CD4-positive, alpha-beta T cell treated with Interleukin-17A for 4 hours (primary cell): Measurements from ENCODE around the gene YPEL4.

ENCODE experiments used
- DNase-seq: peaks from one replicate; pipeline ENCODE4 v3.0.0-alpha.2; 2020; ENCODE audit warnings: mixed read lengths

Gene YPEL4

DNA sequence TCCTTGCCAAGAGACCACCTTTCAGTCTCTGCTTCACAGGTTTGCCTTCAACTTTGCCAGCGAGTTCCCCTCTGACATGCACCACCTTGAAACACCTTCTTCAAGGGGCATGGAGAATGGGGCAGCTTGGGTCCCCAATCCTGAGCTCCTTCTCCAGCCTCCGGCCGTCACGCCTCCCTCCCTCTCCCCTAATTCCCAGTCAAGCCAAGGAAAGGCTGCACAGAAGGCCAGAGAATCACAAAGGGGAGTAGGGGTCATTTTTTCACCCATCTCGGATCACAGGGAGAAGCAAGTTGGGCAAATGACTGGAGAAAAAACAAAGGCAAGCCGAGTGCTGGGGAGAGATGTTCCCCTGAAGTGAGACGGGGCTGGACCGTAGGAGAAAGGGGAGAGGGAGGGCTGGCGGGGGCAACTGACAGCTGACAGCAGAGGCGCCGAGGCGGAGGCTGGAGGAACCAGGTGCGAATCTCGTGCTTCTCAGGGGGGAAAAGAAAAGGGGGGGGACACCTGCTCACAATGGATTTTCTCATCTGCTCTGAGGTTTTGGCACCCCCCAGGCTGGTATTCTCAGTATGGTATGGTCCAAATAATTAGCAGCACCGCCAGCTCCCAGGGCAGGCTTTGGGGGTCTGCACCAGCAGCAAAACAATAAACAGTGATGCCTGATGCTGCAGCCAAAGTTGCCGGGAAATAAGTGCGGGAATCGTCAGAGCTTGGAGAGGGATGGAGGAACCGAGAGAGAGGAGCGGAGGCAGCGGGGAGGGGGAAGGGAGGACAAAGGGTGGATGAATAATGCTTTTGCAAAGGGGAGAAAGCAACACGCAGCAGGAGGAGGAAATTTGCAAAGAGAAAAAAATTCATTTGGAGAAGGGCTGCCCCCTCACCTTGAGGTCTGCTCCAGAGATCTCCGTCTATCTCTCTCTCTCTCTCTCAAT is 644 bp downstream of the YPEL4 start:
- DNase-seq, result peak; percentile 50

DNA sequence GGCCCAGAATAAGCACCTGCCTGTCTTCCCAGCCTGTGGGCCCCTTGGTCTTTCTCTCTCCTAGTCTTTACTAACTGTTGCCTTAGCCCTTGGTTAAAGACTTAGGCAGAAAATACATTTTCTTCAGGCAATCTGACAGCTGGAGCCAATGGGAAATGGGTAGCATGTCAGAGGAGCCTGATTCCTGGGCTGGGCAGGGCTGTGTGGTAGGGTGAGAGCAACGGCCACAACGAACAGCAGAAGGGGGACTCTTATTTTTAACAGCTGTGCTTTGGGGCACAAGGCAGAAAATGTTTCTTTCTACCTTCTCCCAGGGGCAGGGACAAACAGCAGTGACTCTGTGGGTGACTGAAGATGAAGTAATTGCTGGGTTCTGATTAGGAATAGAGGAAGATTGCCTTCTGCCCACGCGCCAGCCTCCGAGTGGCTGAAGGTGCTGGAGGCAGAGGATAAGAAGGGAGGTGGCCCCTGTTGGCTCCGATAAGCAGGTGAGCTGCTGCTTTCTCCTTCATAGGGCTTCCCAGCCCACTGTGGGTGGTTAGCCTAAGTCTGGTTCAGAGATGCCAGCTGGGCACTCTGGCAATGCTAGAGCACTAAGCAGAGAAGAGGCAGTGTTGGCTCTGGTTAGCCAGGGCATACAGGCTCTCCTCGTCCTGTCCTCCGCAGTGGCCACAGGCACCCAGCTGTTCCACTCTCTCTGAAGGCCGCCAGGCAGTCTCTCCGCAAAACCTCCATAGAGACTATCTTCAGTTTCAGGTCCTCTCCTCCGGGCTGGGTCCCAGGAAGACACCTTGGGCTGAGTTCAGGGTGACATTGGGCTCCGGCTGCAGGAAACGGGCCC is 1.5 kb downstream of the YPEL4 start:
- DNase-seq, result no peak

DNA sequence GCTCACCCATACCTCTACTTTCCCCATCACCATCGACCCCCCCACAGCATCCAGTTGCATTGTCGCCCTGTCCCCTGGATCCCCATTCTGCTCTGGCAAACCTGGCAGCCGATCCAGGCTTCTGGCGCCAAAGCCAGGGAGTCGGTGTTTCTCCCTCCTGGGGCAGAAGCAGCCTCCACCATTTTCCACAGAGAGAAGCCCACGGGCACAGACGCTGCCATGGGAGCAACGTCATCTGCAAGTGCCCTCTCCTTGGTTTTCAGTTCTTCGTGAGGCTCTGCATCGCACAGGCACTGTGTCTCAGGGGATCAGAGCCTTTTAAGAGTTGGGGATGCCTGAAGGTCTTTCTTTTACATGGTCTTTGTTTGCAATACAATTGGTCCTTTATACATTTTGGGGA is 2.3 kb downstream of the YPEL4 start:
- no peak for DNase-seq

- no peak for DNase-seq
Observed at GRCh38 chr11:57646799-57647303, 2.9 kb downstream of the YPEL4 start.

DNA sequence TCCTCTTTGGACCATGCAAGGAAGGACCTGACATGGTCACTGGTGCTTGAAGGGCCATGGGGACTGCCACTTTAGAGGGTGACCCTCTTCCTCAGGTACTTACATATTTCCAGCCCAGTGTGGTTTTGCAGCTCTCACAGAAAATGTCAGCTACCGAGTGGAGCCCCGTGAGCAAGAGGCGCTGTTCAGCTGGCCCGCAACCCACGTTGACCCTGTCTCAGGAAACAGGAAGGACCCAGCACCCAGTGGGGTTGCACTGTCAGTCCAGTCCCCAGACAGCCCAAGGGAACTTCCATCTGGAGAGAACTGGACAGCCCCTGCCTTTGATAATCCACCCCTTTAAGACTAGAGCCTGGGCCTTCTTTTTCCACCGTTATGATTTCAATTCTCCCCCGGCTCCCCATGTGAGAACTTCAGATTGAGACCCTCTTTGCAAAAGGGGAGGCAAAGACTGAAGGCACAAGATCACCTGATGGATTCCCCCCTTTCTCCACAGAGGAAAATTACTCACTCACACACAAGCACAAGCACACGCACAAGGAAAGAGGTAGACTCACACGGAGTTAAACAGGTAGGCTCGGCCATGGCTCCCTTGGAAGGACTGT is 3.4 kb downstream of the YPEL4 start:
- DNase-seq, result no peak

GRCh38 chr11:57645689-57646085 is 4.0 kb downstream of the YPEL4 start:
- no peak for DNase-seq

- peak; percentile 89 for DNase-seq
Observed at GRCh38 chr11:57644748-57645688, 4.7 kb downstream of the YPEL4 start.

GRCh38 chr11:57643802-57644201 is 5.9 kb downstream of the YPEL4 start:
- no peak for DNase-seq

- peak; percentile 37 for DNase-seq
Observed at GRCh38 chr11:57641011-57641807, 8.5 kb downstream of the YPEL4 start.

- no peak for DNase-seq
Observed at GRCh38 chr11:57640068-57640800, 9.5 kb downstream of the YPEL4 start.

- DNase-seq, result peak; percentile 40
Observed at GRCh38 chr11:57639321-57640067, 10.2 kb downstream of the YPEL4 start.

DNA sequence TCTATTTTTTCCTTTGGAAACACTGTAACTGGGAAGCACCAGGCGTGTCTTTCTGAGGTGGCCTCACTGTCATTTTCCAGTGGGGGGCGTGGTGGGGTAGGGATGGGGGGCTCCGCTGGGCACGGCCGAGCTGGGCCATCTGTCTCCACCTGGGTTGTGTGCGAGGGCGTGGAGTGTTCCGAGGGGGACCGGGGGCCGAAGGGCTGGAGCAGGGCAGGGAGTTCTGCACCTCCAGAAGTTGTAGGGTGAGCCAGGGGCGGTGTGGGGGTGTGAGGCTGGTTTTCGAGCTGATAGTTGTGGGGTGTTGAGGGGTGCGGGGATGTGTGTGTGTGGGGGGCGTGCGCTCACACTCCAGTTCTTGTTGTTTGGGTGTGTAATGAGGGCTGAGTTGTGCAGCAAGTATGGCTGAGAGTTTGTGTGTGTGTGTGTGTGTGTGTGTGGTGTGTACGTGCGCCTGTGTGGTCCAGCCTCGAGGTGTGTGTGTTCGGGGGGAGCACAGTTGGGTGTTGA is 10.8 kb downstream of the YPEL4 start:
- peak; percentile 34 for DNase-seq

DNA sequence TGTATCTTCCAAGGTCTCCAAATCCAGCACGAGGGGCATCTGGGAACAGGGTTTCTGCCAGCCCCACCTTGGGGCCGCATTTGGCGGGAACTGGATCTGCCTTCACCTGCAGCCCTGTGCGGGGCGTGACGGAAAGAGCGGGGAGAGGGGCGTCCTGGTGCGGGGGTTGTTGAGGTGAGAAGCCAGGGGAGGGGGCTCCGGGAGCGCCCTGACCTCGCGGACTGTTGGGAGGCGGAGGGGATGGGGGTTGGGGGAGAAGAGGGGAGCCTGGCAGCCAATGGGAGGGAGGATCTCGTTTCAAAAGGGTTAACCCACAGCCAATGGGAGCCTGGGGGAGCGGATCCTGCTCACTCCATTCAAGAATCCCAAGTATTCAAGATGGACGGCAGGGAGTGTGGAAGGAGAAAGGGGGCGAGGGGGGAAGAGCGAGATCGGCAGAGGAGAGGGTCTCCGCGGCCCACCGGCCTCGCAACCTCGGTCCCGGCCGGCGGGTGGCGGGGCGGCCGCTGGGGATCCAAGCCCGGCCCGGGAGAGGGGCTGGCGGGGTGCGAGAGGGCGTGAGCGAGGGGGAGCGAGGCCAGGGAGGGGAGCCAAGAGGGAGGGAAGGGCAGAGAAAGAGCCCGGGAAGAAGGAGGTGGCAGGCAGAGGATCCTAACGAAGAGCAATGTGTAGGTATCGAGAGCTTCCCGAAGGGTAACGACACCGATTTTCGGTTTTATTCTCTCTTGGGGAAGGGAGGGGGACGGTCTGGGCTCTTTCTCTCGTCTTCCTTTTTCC is 11.5 kb downstream of the YPEL4 start:
- no peak for DNase-seq

GRCh38 chr11:57637626-57638004 is 12.1 kb downstream of the YPEL4 start:
- DNase-seq, result no peak

- DNase-seq, result no peak
Observed at GRCh38 chr11:57635246-57635645, 14.5 kb downstream of the YPEL4 start.

DNA sequence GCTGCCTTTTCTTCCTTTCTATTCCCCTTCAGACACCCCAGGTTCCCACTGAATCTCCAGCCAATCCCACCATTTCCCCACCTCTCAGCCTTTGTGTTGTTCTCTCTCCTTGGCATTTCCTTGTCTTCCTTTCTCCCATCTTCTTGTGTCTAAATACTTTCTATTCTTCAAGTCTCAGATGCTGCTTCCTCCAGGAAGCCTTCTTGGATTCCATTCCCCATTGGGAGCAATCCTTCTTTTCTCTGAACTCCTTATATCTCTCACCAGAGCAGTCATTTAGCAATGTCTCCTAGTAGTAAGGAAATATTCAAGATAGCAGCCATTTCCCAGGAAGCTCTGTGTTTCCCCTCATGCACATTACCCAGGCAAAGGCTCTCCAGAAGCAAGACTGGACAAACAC is 15.4 kb downstream of the YPEL4 start:
- no peak for DNase-seq

GRCh38 chr11:57633394-57634070 is 16.2 kb downstream of the YPEL4 start:
- no peak for DNase-seq

DNA sequence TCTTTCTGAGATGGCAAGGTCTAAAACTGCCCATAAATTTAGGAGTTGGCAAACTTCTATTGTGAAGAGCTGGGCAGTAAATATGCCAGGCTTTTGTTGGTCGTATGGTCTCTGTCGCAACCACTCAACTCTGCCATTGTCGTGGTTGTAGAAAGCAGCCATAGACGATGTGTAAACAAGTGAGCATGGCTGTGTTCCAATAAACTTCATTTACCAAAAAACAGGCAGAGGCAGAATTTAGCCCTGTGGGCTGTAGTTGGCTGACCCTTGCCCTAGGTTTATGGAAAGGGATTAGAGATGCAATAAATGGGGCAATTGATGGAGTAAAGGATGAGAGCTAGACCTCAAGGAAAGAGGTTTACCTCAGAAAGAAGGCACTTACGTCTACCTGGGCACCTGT is 17.6 kb downstream of the YPEL4 start:
- no peak for DNase-seq
